Liver (tissue), 9 donors: Measurements from ENCODE around the gene LIPC. TPM values are rescaled to one million over a fixed set of nuclear protein-coding genes. Genes with fewer than 3 reads are reported as not detected.

ENCODE experiments used
- DNase-seq: peaks from one replicate; pipeline ENCODE4 v3.0.0-alpha.2; 2017; ENCODE audit warnings: low spot score
- H3K27ac ChIP-seq, 2 donors: one replicate each; pipeline ENCODE4 v1.7.0; 2013; ENCODE audit warnings: inconsistent platforms in 2 of 2, low read length in 2 of 2, control low read depth in 1 of 2, low read depth in 1 of 2, mild to moderate bottlenecking in 1 of 2
- H3K27me3 ChIP-seq, 4 donors: one replicate each; pipeline versions ENCODE4 v1.6.1 to v1.7.0; 2013; ENCODE audit warnings: low read length in 3 of 4, inconsistent platforms in 1 of 4, mild to moderate bottlenecking in 1 of 4, moderate library complexity in 1 of 4; ENCODE audit not compliant: control insufficient read depth in 4 of 4, insufficient read depth in 4 of 4
- H3K36me3 ChIP-seq, 4 donors: one replicate each; pipeline versions ENCODE4 v1.6.1 to v1.7.0; 2013; ENCODE audit warnings: low read length in 3 of 4, mild to moderate bottlenecking in 3 of 4, low read depth in 1 of 4, moderate library complexity in 1 of 4; ENCODE audit not compliant: control insufficient read depth in 4 of 4, insufficient read depth in 3 of 4
- H3K4me1 ChIP-seq, 4 donors: one replicate each; pipeline versions ENCODE4 v1.6.1 to v1.7.0; 2013; ENCODE audit warnings: low read length in 3 of 4, mild to moderate bottlenecking in 3 of 4, moderate library complexity in 1 of 4; ENCODE audit not compliant: control insufficient read depth in 4 of 4, insufficient read depth in 4 of 4
- H3K4me3 ChIP-seq, 3 donors: one replicate each; pipeline versions ENCODE4 v1.6.1 to v1.7.0; 2013; ENCODE audit warnings: low read length in 3 of 3, control low read depth in 1 of 3, low read depth in 1 of 3, mild to moderate bottlenecking in 1 of 3
- H3K9ac ChIP-seq, 2 donors: one replicate each; pipeline ENCODE4 v1.7.0; 2013; ENCODE audit warnings: low read length in 2 of 2, mild to moderate bottlenecking in 2 of 2, moderate library complexity in 2 of 2, control low read depth in 1 of 2, low read depth in 1 of 2
- H3K9me3 ChIP-seq, 4 donors: one replicate each; pipeline versions ENCODE4 v1.6.1 to v1.7.0; 2013; ENCODE audit warnings: low read length in 3 of 4; ENCODE audit not compliant: control insufficient read depth in 4 of 4
- EGR1 ChIP-seq, 2 donors: IDR thresholded peaks; 2 replicates each; pipeline ENCODE4 v1.6.1; 2016 to 2018; ENCODE audit warnings: antibody characterized with exemption in 2 of 2, low read depth in 2 of 2
- FOXA1 ChIP-seq: IDR thresholded peaks from 2 replicates; pipeline ENCODE4 v1.6.1; 2016; ENCODE audit warnings: antibody characterized with exemption
- FOXA2 ChIP-seq: IDR thresholded peaks from 2 replicates; pipeline ENCODE4 v1.6.1; 2016; ENCODE audit warnings: antibody characterized with exemption
- GABPA ChIP-seq, 2 donors: IDR thresholded peaks in 1 of 2; conservative IDR thresholded peaks in 1 of 2; 2 replicates each; pipeline ENCODE4 v1.6.1; 2016; ENCODE audit warnings: antibody characterized with exemption in 2 of 2, mild to moderate bottlenecking in 1 of 2, moderate library complexity in 1 of 2
- HNF4G ChIP-seq: IDR thresholded peaks from 2 replicates; pipeline ENCODE4 v1.6.1; 2016; ENCODE audit warnings: antibody characterized with exemption
- JUND ChIP-seq, 2 donors: IDR thresholded peaks; 2 replicates each; pipeline ENCODE4 v1.6.1; 2016; ENCODE audit warnings: antibody characterized with exemption in 2 of 2
- MAX ChIP-seq: IDR thresholded peaks from 2 replicates; pipeline ENCODE4 v1.6.1; 2016; ENCODE audit warnings: antibody characterized with exemption
- NR2F2 ChIP-seq: IDR thresholded peaks from 2 replicates; pipeline ENCODE4 v1.6.1; 2016; ENCODE audit warnings: antibody characterized with exemption
- RAD21 ChIP-seq, 2 donors: IDR thresholded peaks; 2 replicates each; pipeline ENCODE4 v1.6.1; 2016; ENCODE audit warnings: antibody characterized with exemption in 2 of 2, mild to moderate bottlenecking in 2 of 2
- REST ChIP-seq: IDR thresholded peaks from 2 replicates; pipeline ENCODE4 v1.6.1; 2016; ENCODE audit warnings: antibody characterized with exemption, mild to moderate bottlenecking
- SP1 ChIP-seq: IDR thresholded peaks from 2 replicates; pipeline ENCODE4 v1.6.1; 2018; ENCODE audit warnings: antibody characterized with exemption, mild to moderate bottlenecking
- YY1 ChIP-seq: IDR thresholded peaks from 2 replicates; pipeline ENCODE4 v1.6.1; 2016; ENCODE audit warnings: antibody characterized with exemption, mild to moderate bottlenecking
- ZBTB33 ChIP-seq: IDR thresholded peaks from 2 replicates; pipeline ENCODE4 v1.6.1; 2016; ENCODE audit warnings: antibody characterized with exemption
- WGBS: extraction: QIAGEN DNeasy Blood & Tissue Kit; methylation state at CpG from one replicate; pipeline ENCODE4 v1.1.7; 2013; 5-methylcytosine and 5-hydroxymethylcytosine counted together
- polyA plus RNA-seq, 2 donors: library from polyadenylated mRNA; stranded (reverse) in 1 of 2; unstranded in 1 of 2; fragments of 200-250 nt in 1 of 2; fragments of >200 nt in 1 of 2; fragmentation: Nextera tagmentation in 1 of 2; extraction: Ambion mirVana in 1 of 2; gene quantifications; one replicate each; pipeline versions ENCODE4 v1.2.1 to v1.2.3, GENCODE V29; 2013 to 2015
- total RNA-seq, 2 donors: library from RNA; depleted of rRNA; stranded (reverse); fragments of >200 nt; gene quantifications; one replicate each; pipeline ENCODE4 v1.2.3, GENCODE V29; 2014
- TF ChIP-seq, protein P1 (sequence below): IDR thresholded peaks from 2 replicates; pipeline ENCODE4 v1.6.1; 2016; ENCODE audit warnings: antibody characterized with exemption
- TF ChIP-seq, protein P2 (sequence below): fragments of 150-350 bp; IDR thresholded peaks from 2 replicates; pipeline ENCODE4 v1.5.1; 2017; ENCODE audit warnings: improper control_type of control experiment, low read depth, low read length; ENCODE audit not compliant: missing input control
- donor health status: healthy.
- donor health status: healthy.
- donor health status: healthy.
- donor health status: healthy.
- donor health status: healthy.

The LIPC gene
- total and polyA plus RNA-seq, 4 donors = 60.1 to 268 (median 131) TPM

GRCh38 chr15:58407778-58408177, 24.0 kb upstream of the LIPC start (continued):
- no peak for TF ChIP-seq ZBTB33
- no peak for TF ChIP-seq FOXA2
- TF ChIP-seq GABPA (IDR thresholded peaks at IDR 0.05 in 1 of 2, conservative IDR thresholded peaks at IDR 0.05 in 1 of 2) = no peak
- TF ChIP-seq RAD21 (IDR thresholded peaks at IDR 0.05) = no peak

GRCh38 chr15:58409861-58410260, 21.9 kb upstream of the LIPC start:
- Histone ChIP-seq H3K4me3 (peak overlapping the region in 1 of 3 donors; percentile 50), H3K9ac (peak overlapping the region in 1 of 2 donors; percentile 51), H3K27ac (peak overlapping the region; percentile 43 to 87), H3K36me3 (no peaks in the 10 kb centered on the region), H3K4me1 (peaks cover 0 to 4% (median 0%) of the 10 kb centered on the region in 4 donors), H3K9me3 (no peaks in the 10 kb centered on the region), H3K27me3 (no peaks in the 10 kb centered on the region)
- TF ChIP-seq HNF4G = no peak
- no peak for DNase-seq

DNA sequence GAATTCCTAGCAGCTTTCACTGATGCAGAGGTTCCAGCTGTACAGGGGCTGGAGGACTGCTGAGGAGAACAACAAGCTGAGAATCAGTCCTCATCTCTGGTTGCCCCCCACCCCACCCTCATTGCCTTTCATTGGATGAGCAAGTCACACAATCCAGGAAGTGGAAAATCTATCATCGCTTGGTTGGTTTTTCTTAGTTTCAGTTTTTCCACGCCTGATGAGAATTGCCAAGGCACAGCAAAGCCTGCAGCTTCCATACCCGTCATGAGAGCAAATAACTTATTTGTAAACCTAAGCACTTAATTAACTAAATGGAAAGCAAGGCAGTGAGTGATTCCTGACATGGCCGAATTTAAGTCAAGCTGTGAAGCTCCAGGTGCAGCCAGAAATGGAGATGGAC, 21.4 kb upstream of the LIPC start:
- no peak for TF ChIP-seq FOXA1
- TF ChIP-seq, protein P1, sequence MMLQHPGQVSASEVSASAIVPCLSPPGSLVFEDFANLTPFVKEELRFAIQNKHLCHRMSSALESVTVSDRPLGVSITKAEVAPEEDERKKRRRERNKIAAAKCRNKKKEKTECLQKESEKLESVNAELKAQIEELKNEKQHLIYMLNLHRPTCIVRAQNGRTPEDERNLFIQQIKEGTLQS = no peak
- no peak for TF ChIP-seq MAX
- no peak for TF ChIP-seq FOXA2
- no peak for TF ChIP-seq EGR1 (IDR thresholded peaks at IDR 0.05; ENCODE audit: low read depth in 2 of 2)
- no peak for TF ChIP-seq JUND (IDR thresholded peaks at IDR 0.05)
- TF ChIP-seq YY1 = peak; percentile 20
- TF ChIP-seq SP1 = peak; percentile 14
- no peak for TF ChIP-seq REST
- TF ChIP-seq GABPA (IDR thresholded peaks at IDR 0.05 in 1 of 2, conservative IDR thresholded peaks at IDR 0.05 in 1 of 2) = no peak
- no peak for TF ChIP-seq NR2F2
- TF ChIP-seq, protein P2, sequence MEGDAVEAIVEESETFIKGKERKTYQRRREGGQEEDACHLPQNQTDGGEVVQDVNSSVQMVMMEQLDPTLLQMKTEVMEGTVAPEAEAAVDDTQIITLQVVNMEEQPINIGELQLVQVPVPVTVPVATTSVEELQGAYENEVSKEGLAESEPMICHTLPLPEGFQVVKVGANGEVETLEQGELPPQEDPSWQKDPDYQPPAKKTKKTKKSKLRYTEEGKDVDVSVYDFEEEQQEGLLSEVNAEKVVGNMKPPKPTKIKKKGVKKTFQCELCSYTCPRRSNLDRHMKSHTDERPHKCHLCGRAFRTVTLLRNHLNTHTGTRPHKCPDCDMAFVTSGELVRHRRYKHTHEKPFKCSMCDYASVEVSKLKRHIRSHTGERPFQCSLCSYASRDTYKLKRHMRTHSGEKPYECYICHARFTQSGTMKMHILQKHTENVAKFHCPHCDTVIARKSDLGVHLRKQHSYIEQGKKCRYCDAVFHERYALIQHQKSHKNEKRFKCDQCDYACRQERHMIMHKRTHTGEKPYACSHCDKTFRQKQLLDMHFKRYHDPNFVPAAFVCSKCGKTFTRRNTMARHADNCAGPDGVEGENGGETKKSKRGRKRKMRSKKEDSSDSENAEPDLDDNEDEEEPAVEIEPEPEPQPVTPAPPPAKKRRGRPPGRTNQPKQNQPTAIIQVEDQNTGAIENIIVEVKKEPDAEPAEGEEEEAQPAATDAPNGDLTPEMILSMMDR = no peak
- no peak for TF ChIP-seq HNF4G
- no peak for TF ChIP-seq ZBTB33
- TF ChIP-seq RAD21 (IDR thresholded peaks at IDR 0.05) = peak in 1 of 2 donors; percentile 23

More for the DNA sequence above, 21.4 kb upstream of the LIPC start:
- no peaks in the 10 kb centered on the region for H3K36me3 ChIP-seq
- H3K4me3 ChIP-seq = peak overlapping the region; percentile 16 to 80 (median 50)
- H3K9me3 ChIP-seq = no peaks in the 10 kb centered on the region
- 30% methylated on average over 4 of the region's 4 CpGs for WGBS
- peak overlapping the region; percentile 51 to 91 for H3K9ac ChIP-seq
- no peaks in the 10 kb centered on the region for H3K27me3 ChIP-seq
- peaks cover 0 to 4% (median 0%) of the 10 kb centered on the region in 4 donors for H3K4me1 ChIP-seq
- peak overlapping the region; percentile 43 to 87 for H3K27ac ChIP-seq
- no peak for DNase-seq
